Adipocyte (in vitro differentiated cells): ENCODE results near the gene CROCC.

Experiments used
- DNase-seq: peaks from one replicate; pipeline ENCODE4 v3.0.0-alpha.2; 2015; ENCODE audit warnings: low read depth
- H3K27me3 ChIP-seq: replicated peaks from 2 replicates; pipeline ENCODE4 v1.7.0; 2013; ENCODE audit warnings: mild to moderate bottlenecking, low read length, moderate library complexity; ENCODE audit not compliant: control insufficient read depth, insufficient read depth
- H3K36me3 ChIP-seq: 2 replicates; pipeline ENCODE4 v1.7.0; 2013; ENCODE audit warnings: low read length, mild to moderate bottlenecking, moderate library complexity; ENCODE audit not compliant: control insufficient read depth, insufficient read depth, severe bottlenecking
- H3K4me1 ChIP-seq: 2 replicates; pipeline ENCODE4 v1.7.0; 2013; ENCODE audit warnings: mild to moderate bottlenecking, low read length, moderate library complexity; ENCODE audit not compliant: control insufficient read depth, insufficient read depth
- H3K4me3 ChIP-seq: 2 replicates; pipeline ENCODE4 v1.7.0; 2013; ENCODE audit warnings: mild to moderate bottlenecking, low read length, moderate library complexity
- H3K9ac ChIP-seq: 2 replicates; pipeline ENCODE4 v1.7.0; 2013; ENCODE audit warnings: mild to moderate bottlenecking, low read length, moderate library complexity
- H3K9me3 ChIP-seq: 2 replicates; pipeline ENCODE4 v1.7.0; 2013; ENCODE audit warnings: mild to moderate bottlenecking, low read length, moderate library complexity; ENCODE audit not compliant: control insufficient read depth

CROCC gene

DNA sequence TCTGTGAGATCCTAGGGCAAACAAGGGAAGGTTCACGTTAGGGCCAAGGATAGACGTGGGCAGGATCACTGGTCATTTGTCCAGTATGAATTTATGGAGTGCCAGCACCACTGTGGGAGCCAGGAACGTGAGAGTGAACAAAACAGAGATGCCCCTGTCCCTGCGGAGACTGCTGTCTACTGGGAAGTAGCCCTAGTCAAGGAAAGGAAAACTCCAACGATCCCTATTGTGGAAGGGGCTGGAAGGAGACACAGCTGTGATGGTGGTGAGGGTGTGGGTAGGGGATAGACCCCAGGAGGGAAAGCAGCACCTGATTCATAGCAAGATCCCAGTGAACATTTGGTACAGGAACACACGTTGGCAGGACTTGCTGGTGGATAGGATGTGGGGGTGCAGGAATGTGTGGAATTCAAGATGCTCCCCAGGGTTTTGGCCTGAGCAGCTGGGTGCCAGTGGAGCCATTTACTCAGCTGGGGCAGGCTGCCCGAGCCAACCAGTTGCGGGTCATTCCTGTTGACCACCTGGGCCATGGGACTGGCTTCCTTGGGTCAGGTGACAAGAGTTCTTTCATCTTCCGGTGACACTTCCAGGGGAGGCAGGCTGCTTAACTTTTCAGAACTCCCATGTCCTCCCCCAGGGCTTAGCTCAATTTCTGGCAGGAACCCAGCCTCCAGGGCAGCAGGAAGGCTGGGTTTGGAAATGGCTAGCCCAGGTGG is 91.2 kb downstream of the CROCC start:
- DNase-seq = no peak

DNA sequence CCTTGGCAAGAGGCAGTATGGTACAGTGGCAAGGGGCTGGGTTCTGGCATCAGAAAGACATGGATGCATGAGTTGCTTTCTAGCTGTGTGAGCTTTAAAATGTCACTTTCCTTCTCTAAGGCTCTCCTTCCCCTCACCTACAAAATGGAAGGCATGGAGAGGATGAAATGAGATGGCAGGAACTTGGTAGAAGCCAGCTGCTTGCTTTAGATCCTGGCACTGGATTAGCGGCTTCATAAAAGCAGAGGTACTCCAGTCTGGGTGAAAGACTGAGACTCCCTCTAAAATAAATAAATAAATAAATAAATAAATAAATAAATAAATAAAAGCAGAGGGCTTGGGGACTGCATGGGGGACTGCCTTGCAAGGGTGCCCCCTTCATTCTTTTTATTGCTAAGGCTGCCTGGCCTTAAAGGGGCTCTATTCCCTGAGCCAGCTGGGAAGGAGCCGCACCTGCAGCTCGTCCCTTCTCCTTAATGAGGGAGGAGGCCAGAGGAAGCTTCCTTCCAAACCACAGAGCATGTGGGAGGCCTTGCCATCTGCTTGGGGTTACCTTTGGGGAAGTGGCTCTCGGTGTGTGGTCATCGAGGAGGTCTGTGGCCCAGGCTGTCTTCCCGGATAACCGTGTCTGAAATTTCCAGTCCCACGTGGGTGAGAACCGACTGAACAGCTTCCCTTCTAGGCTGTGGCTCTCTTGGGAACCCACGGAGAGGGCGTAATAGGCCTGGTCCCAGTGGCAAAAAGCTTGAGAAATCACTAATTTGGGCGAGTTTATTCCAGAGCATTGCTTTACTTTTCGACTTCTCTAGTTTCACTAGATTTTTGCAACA is 92.0 kb downstream of the CROCC start:
- H3K4me1 ChIP-seq = peaks cover 31% of the 10 kb centered on the region
- H3K9ac ChIP-seq = no peak overlapping the region
- peaks cover 13% of the 10 kb centered on the region for H3K36me3 ChIP-seq
- no peak overlapping the region for H3K4me3 ChIP-seq
- DNase-seq = no peak
- H3K27me3 ChIP-seq = no peaks in the 10 kb centered on the region
- no peaks in the 10 kb centered on the region for H3K9me3 ChIP-seq

More for the DNA sequence above, 91.2 kb downstream of the CROCC start:
- no peaks in the 10 kb centered on the region for H3K27me3 ChIP-seq
- no peak overlapping the region for H3K9ac ChIP-seq
- peaks cover 5% of the 10 kb centered on the region for H3K36me3 ChIP-seq
- peaks cover 31% of the 10 kb centered on the region for H3K4me1 ChIP-seq
- H3K9me3 ChIP-seq = no peaks in the 10 kb centered on the region
- no peak overlapping the region for H3K4me3 ChIP-seq

DNA sequence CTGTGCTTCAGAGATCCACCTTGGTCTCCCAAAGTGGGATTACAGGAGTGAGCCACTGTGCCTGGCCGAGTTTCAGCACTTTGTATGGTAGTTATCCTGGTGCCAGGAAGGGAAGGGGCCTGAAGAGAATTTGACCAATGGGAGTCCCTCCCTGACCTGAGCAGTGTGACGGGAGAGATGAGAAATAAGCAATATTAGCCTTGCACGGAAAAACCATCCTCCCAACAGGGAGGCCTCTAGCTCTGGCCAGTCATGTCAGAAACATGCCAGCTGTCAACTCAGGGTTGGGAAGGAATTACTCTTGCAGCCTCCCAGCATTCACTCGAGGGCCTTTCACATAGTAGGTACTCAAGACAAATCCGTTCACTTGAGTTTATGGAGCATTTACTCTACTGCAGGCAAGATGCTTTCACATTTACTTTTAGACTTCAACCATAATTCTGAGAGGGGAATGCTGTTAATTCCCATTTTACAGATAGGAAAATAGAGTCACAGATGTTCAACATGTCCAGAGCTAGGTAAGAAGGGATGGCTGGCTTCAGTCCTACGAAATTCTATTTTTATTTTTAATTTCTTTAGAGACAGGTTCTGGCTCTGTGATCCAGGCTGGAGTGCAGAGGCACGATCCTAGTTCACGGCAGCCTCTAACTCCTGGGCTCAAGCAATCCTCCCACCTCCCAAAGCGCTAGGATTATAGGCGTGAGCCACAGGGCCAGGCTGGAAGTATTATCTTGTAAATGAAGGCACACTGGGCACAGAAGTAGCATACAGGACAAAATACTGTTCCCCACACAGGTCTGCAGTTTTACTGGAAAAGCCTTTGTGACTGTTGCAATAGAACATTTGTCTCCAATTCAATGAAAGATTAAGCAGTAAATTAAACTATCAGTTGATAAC is 93.2 kb downstream of the CROCC start:
- peaks cover 25% of the 10 kb centered on the region for H3K36me3 ChIP-seq
- DNase-seq = no peak
- no peaks in the 10 kb centered on the region for H3K27me3 ChIP-seq
- H3K9ac ChIP-seq = no peak overlapping the region
- peaks cover 31% of the 10 kb centered on the region for H3K4me1 ChIP-seq
- no peak overlapping the region for H3K4me3 ChIP-seq
- H3K9me3 ChIP-seq = no peaks in the 10 kb centered on the region

DNA sequence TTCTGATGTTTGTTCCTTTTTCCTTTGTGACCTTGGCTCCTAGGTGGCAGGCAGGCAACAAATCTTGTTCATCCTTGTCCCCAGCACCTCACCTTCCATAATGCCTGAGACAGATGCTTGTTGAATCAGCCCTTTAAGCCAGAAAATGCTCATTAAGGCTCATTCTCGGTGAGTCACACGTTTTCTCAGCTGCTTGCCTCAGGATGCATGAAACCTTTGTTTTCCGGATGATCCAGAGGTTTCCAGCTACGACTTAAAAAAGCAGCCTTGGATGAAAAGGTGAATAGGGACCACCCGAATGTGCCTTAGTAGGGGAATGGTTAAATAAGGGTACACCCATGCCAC is 94.6 kb downstream of the CROCC start:
- H3K27me3 ChIP-seq = no peaks in the 10 kb centered on the region
- no peaks in the 10 kb centered on the region for H3K9me3 ChIP-seq
- H3K9ac ChIP-seq = no peak overlapping the region
- H3K36me3 ChIP-seq = peaks cover 38% of the 10 kb centered on the region
- H3K4me3 ChIP-seq = no peak overlapping the region
- peaks cover 21% of the 10 kb centered on the region for H3K4me1 ChIP-seq
- DNase-seq = peak; percentile 19

DNA sequence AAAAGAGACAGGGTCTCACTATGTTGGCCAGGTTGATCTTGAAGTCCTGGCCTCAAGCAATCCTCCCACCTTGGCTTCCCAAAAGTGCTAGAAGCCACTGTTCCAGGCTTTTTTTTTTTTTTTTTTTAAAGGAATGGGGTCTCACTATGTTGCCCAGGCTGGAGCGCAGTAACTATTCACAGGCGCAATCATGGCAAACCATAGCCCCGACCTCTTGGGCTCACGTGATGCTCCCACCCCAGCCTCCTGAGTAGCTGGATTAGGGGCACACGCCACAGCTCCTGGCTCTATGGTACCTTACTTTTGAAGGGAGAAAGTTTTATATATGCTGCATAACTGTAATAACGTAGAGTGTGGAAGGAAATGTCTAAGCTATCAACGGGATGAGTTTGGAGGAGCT is 95.7 kb downstream of the CROCC start:
- DNase-seq = no peak
- peaks cover 50% of the 10 kb centered on the region for H3K36me3 ChIP-seq

DNA sequence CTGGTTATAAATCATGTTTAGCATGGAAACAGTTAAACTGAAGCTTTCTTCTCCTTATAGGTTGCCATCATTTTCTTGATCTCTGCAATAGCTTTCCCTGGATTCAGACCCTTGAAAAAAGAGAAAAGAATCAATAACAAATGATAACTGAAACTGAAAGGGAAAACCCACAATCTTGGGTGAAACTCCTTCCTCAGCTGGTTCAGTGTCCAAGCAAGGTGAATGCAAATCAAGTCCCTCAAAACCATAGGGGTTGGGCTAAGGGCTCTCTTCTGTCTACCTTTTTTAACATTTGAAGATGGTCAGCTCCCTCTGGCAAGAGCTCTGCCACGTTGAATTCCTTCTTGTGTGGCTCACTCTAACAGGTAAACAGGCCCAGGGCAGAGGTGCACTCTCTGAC is 97.1 kb downstream of the CROCC start:
- Histone ChIP-seq H3K36me3 (peaks cover 64% of the 10 kb centered on the region), H3K9ac (no peak overlapping the region), H3K4me3 (no peak overlapping the region), H3K9me3 (no peaks in the 10 kb centered on the region), H3K4me1 (peaks cover 14% of the 10 kb centered on the region), H3K27me3 (no peaks in the 10 kb centered on the region)
- no peak for DNase-seq

More for the DNA sequence above, 95.7 kb downstream of the CROCC start:
- no peak overlapping the region for H3K4me3 ChIP-seq
- no peak overlapping the region for H3K9ac ChIP-seq
- peaks cover 15% of the 10 kb centered on the region for H3K4me1 ChIP-seq
- no peaks in the 10 kb centered on the region for H3K27me3 ChIP-seq
- H3K9me3 ChIP-seq = no peaks in the 10 kb centered on the region

DNA sequence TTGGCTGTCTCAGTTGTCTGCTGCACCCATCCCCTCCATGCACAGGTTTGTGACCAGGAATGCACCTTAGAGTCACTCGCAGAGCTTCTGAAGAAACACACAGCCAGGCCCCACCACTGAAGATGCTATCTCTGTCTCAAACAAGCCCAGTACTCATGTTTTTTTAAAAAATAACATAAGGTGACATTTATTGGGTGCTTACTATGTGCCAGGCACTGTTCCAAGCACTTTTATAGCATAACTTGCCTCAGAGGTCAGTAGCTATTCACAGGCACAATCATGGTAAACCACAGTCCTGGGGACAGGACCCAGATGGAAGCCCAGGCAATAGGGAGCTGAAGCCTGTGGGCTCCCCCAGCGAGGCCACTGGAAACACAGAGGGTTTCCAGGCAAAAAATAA is 98.8 kb downstream of the CROCC start:
- Histone ChIP-seq H3K4me3 (no peak overlapping the region), H3K9ac (no peak overlapping the region), H3K27me3 (no peaks in the 10 kb centered on the region), H3K4me1 (peaks cover 9% of the 10 kb centered on the region), H3K9me3 (no peaks in the 10 kb centered on the region), H3K36me3 (peaks cover 81% of the 10 kb centered on the region)
- no peak for DNase-seq

DNA sequence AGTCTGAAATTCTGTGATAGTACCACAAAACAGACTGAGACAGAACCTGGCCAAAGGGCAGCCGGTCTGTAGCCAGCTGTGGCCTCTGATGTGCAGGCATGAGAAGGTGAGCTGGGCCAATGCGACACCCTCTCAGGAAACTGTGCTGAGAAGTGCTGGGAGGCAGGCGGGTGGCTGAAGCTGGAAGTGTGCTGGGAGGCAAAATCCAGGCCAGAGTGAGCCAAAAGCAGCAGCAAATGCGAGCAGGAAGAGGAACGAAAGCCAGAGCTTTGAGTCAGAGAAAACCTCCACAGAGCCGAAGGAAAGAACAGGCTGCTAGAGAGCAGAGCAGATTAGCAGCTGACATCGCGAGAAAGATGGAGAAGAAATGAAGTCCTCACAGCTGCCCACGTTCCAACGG is 100.2 kb downstream of the CROCC start:
- no peak for DNase-seq
- H3K9me3 ChIP-seq = no peaks in the 10 kb centered on the region
- H3K9ac ChIP-seq = no peak overlapping the region
- no peak overlapping the region for H3K4me3 ChIP-seq
- H3K4me1 ChIP-seq = no peaks in the 10 kb centered on the region
- H3K36me3 ChIP-seq = peaks cover 94% of the 10 kb centered on the region
- no peaks in the 10 kb centered on the region for H3K27me3 ChIP-seq
